ENCODE results near the gene SSBP3. TPM values are rescaled to one million over a fixed set of nuclear protein-coding genes. Genes with fewer than 3 reads are reported as not detected.
A peak's percentile ranks its signal among the peaks of the same experiment; 100 is the strongest.

SSBP3 gene
- total and polyA plus RNA-seq, 4 donors, result 7.7 to 24.7 (median 17.3) TPM

DNA sequence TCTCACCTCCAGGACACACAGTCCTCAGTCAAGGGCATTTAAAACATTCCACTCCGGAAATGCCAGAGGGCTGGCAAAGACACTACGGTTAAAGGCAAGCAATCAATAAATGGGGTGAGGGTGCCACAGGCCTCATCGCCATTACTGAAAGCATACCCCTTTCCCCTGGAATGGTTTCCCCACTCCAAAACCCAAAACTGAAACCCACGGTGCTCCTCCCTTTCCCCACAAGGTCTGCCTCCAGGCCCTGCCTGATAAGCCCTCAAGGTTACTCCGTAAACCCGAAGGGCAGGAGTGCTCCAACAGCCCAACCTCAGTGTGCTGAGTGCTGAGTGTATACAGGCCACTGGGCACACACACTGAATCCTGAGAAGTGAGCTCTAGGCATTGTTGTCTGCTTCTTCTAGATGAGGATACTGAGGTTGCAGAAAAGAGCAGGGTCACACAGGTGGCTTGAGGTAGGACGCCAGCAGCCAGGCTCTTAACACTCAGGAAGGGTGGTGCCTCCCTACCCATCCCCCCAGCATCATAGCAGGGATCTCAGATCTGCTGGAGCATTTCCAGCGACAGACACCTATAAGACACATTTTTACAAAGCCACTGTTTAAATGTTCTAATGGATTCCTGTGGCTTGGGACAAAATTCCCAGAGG lies 29.0 kb downstream of the SSBP3 start:
- no peak for TF ChIP-seq REST (IDR thresholded peaks at IDR 0.05)
- no peak for TF ChIP-seq TAF1 (conservative IDR thresholded peaks at IDR 0.05)
- TF ChIP-seq, protein P1, sequence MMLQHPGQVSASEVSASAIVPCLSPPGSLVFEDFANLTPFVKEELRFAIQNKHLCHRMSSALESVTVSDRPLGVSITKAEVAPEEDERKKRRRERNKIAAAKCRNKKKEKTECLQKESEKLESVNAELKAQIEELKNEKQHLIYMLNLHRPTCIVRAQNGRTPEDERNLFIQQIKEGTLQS (IDR thresholded peaks at IDR 0.05), result no peak
- no peak for TF ChIP-seq GABPA (IDR thresholded peaks at IDR 0.05 in 1 of 2, conservative IDR thresholded peaks at IDR 0.05 in 1 of 2)
- peak; percentile 14 to 53 for TF ChIP-seq RXRA (IDR thresholded peaks at IDR 0.05)
- TF ChIP-seq YY1 (IDR thresholded peaks at IDR 0.05), result peak; percentile 27
- no peak for TF ChIP-seq JUND (IDR thresholded peaks at IDR 0.05)
- TF ChIP-seq SP1 (IDR thresholded peaks at IDR 0.05), result peak; percentile 37
- TF ChIP-seq HNF4A (conservative IDR thresholded peaks at IDR 0.05), result peak; percentile 19 to 45
- Histone ChIP-seq H3K4me1 (ENCODE audit: control insufficient read depth in 4 of 4, insufficient read depth in 4 of 4, low read length in 3 of 4) (peaks cover 21 to 45% (median 35%) of the 10 kb centered on the region in 4 donors), H3K4me3 (ENCODE audit: low read depth in 1 of 3, low read length in 3 of 3) (no peak overlapping the region), H3K27me3 (ENCODE audit: control insufficient read depth in 4 of 4, insufficient read depth in 4 of 4, low read length in 3 of 4) (no peaks in the 10 kb centered on the region), H3K9ac (ENCODE audit: low read depth in 1 of 2, low read length in 2 of 2) (no peak overlapping the region), H3K36me3 (ENCODE audit: control insufficient read depth in 4 of 4, insufficient read depth in 3 of 4, low read depth in 1 of 4, low read length in 3 of 4) (no peaks in the 10 kb centered on the region), H3K27ac (ENCODE audit: low read depth in 1 of 2, low read length in 2 of 2) (peak overlapping the region; percentile 5 to 14), H3K9me3 (ENCODE audit: control insufficient read depth in 4 of 4, low read length in 3 of 4) (no peaks in the 10 kb centered on the region)
- WGBS, result 52% methylated on average over 8 of the region's 8 CpGs
- DNase-seq (ENCODE audit: low spot score), result peak; percentile 64

GRCh38 chr1:54376430-54377039 lies 29.7 kb downstream of the SSBP3 start:
- Histone ChIP-seq H3K27ac (ENCODE audit: low read depth in 1 of 2, low read length in 2 of 2) (peak overlapping the region; percentile 5 to 14), H3K27me3 (ENCODE audit: control insufficient read depth in 4 of 4, insufficient read depth in 4 of 4, low read length in 3 of 4) (no peaks in the 10 kb centered on the region), H3K4me3 (ENCODE audit: low read depth in 1 of 3, low read length in 3 of 3) (no peak overlapping the region), H3K4me1 (ENCODE audit: control insufficient read depth in 4 of 4, insufficient read depth in 4 of 4, low read length in 3 of 4) (peaks cover 27 to 51% (median 39%) of the 10 kb centered on the region in 4 donors), H3K9ac (ENCODE audit: low read depth in 1 of 2, low read length in 2 of 2) (no peak overlapping the region), H3K9me3 (ENCODE audit: control insufficient read depth in 4 of 4, low read length in 3 of 4) (no peaks in the 10 kb centered on the region), H3K36me3 (ENCODE audit: control insufficient read depth in 4 of 4, insufficient read depth in 3 of 4, low read depth in 1 of 4, low read length in 3 of 4) (no peaks in the 10 kb centered on the region)
- 90% methylated on average over 7 of the region's 7 CpGs for WGBS
- DNase-seq (ENCODE audit: low spot score), result no peak
- peak; percentile 41 to 43 for TF ChIP-seq JUND (IDR thresholded peaks at IDR 0.05)
- no peak for TF ChIP-seq REST (IDR thresholded peaks at IDR 0.05)

All from liver (tissue), 9 donors.